Mononuclear cell (primary cell): ENCODE data around the gene CEP170. TPM values are rescaled to one million over a fixed set of nuclear protein-coding genes. Genes with fewer than 3 reads are reported as not detected.
"Not testable (repeated sequence)": the region's sequence is repeated elsewhere in the genome, so short reads cannot be mapped to it uniquely, and the experiment has no call there.

ENCODE experiments used
- H3K27me3 ChIP-seq: 2 replicates; pipeline ENCODE4 v1.6.0; 2011; ENCODE audit warnings: low read length, control low read depth; ENCODE audit not compliant: insufficient read depth
- H3K4me1 ChIP-seq: 2 replicates; pipeline ENCODE4 v1.5.1; 2011; ENCODE audit warnings: mild to moderate bottlenecking, low read length, control low read depth; ENCODE audit not compliant: insufficient read depth
- H3K4me3 ChIP-seq: 2 replicates; pipeline ENCODE4 v1.5.1; 2011; ENCODE audit warnings: mild to moderate bottlenecking, low read length, moderate library complexity
- H3K9me3 ChIP-seq: 2 replicates; pipeline ENCODE4 v1.5.1; 2011; ENCODE audit warnings: low read depth, mild to moderate bottlenecking, control low read depth, low read length
- total RNA-seq: library from RNA; depleted of rRNA; stranded (reverse); fragments of >200 nt; gene quantifications from one replicate; pipeline ENCODE4 v1.2.3, GENCODE V29; 2012

Gene CEP170
- total RNA-seq, 1 donor, result 50.8 TPM

GRCh38 chr1:243229526-243229925 lies 25.6 kb downstream of the CEP170 start:
- no peaks in the 10 kb centered on the region for H3K27me3 ChIP-seq
- no peak overlapping the region for H3K4me3 ChIP-seq
- H3K4me1 ChIP-seq, result no peaks in the 10 kb centered on the region
- H3K9me3 ChIP-seq, result peaks cover 30% of the 10 kb centered on the region

- no peak overlapping the region for H3K4me3 ChIP-seq
- peaks cover 30% of the 10 kb centered on the region for H3K9me3 ChIP-seq
- H3K4me1 ChIP-seq, result no peaks in the 10 kb centered on the region
- no peaks in the 10 kb centered on the region for H3K27me3 ChIP-seq
Measured at GRCh38 chr1:243227622-243228021, 27.5 kb downstream of the CEP170 start.

- Histone ChIP-seq H3K4me1 (no peaks in the 10 kb centered on the region), H3K9me3 (no peaks in the 10 kb centered on the region)
Measured at GRCh38 chr1:243218059-243218458, 37.0 kb downstream of the CEP170 start.

GRCh38 chr1:243217349-243217748 lies 37.7 kb downstream of the CEP170 start:
- no peaks in the 10 kb centered on the region for H3K4me1 ChIP-seq
- H3K27me3 ChIP-seq, result no peaks in the 10 kb centered on the region
- no peaks in the 10 kb centered on the region for H3K9me3 ChIP-seq
- H3K4me3 ChIP-seq, result no peak overlapping the region

More at GRCh38 chr1:243218059-243218458, 37.0 kb downstream of the CEP170 start:
- H3K27me3 ChIP-seq, result no peaks in the 10 kb centered on the region
- H3K4me3 ChIP-seq, result no peak overlapping the region

GRCh38 chr1:243216741-243217140 lies 38.3 kb downstream of the CEP170 start:
- H3K4me1 ChIP-seq, result no peaks in the 10 kb centered on the region
- H3K27me3 ChIP-seq, result no peaks in the 10 kb centered on the region
- H3K4me3 ChIP-seq, result no peak overlapping the region
- H3K9me3 ChIP-seq, result no peaks in the 10 kb centered on the region

GRCh38 chr1:243215276-243215875 lies 39.7 kb downstream of the CEP170 start:
- not testable (repeated sequence) for H3K9me3 ChIP-seq, H3K27me3 ChIP-seq, H3K4me3 ChIP-seq, H3K4me1 ChIP-seq

GRCh38 chr1:243213045-243213787 lies 41.9 kb downstream of the CEP170 start:
- no peaks in the 10 kb centered on the region for H3K9me3 ChIP-seq
- H3K27me3 ChIP-seq, result no peaks in the 10 kb centered on the region
- H3K4me3 ChIP-seq, result no peak overlapping the region

GRCh38 chr1:243211984-243212383 lies 43.1 kb downstream of the CEP170 start:
- H3K9me3 ChIP-seq, H3K27me3 ChIP-seq, H3K4me3 ChIP-seq, H3K4me1 ChIP-seq: not testable (repeated sequence)

More at GRCh38 chr1:243213045-243213787, 41.9 kb downstream of the CEP170 start:
- H3K4me1 ChIP-seq, result no peaks in the 10 kb centered on the region

GRCh38 chr1:243205026-243205501 lies 50.0 kb downstream of the CEP170 start:
- not testable (repeated sequence) for H3K4me3 ChIP-seq, H3K27me3 ChIP-seq, H3K9me3 ChIP-seq, H3K4me1 ChIP-seq

- not testable (repeated sequence) for H3K4me3 ChIP-seq, H3K4me1 ChIP-seq, H3K27me3 ChIP-seq, H3K9me3 ChIP-seq
Measured at GRCh38 chr1:243204336-243204735, 50.7 kb downstream of the CEP170 start.

GRCh38 chr1:243203196-243203595 lies 51.9 kb downstream of the CEP170 start:
- H3K9me3 ChIP-seq, H3K4me1 ChIP-seq, H3K27me3 ChIP-seq, H3K4me3 ChIP-seq: not testable (repeated sequence)

- not testable (repeated sequence) for H3K27me3 ChIP-seq, H3K9me3 ChIP-seq, H3K4me3 ChIP-seq, H3K4me1 ChIP-seq
Measured at GRCh38 chr1:243201316-243201715, 53.8 kb downstream of the CEP170 start.

GRCh38 chr1:243197524-243197923 lies 57.6 kb downstream of the CEP170 start:
- H3K9me3 ChIP-seq, H3K4me1 ChIP-seq, H3K4me3 ChIP-seq, H3K27me3 ChIP-seq: not testable (repeated sequence)

GRCh38 chr1:243193330-243193729 lies 61.8 kb downstream of the CEP170 start:
- H3K27me3 ChIP-seq, H3K4me1 ChIP-seq, H3K9me3 ChIP-seq, H3K4me3 ChIP-seq: not testable (repeated sequence)

- H3K4me3 ChIP-seq, H3K9me3 ChIP-seq, H3K4me1 ChIP-seq, H3K27me3 ChIP-seq: not testable (repeated sequence)
Measured at GRCh38 chr1:243186201-243186995, 68.7 kb downstream of the CEP170 start.
